Measurements from ENCODE around the gene KIF19.
A peak's percentile ranks its signal among the peaks of the same experiment; 100 is the strongest.

The KIF19 gene

DNA sequence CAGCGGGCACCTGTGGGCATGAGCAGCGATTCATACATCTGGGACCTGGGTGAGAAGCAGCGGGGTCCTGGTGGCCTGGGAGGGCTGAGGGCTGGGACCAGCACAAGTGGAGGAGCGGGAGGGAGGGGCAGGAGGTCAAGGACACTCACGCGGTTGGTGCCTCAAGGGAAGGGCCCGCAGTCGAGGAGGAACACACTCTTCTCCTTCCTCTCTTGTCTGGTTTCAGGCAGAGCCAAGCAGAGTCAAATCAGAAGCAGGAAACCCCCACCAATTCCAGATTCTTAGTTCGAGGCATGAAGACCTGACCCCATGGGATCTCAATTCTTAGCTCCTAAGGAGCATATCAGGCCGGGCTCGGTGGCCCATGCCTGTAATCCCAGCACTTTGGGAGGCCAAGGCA is 36.3 kb upstream of the KIF19 start:
- H2BK12ac ChIP-seq (ENCODE audit: low read length) = no peak overlapping the region
- H3K4me1 ChIP-seq (ENCODE audit: control insufficient read depth in 2 of 2, insufficient read depth in 1 of 2, low read depth in 1 of 2, low read length in 2 of 2) = peaks cover 5 to 6% of the 10 kb centered on the region in 2 donors
- H3K18ac ChIP-seq (ENCODE audit: low read length) = peak overlapping the region; percentile 77
- H3K14ac ChIP-seq (ENCODE audit: low read length) = no peak overlapping the region
- H3K4ac ChIP-seq (ENCODE audit: low read length) = peak overlapping the region; percentile 71
- no peak overlapping the region for H3K9ac ChIP-seq (ENCODE audit: low read depth, low read length, poor library complexity)
- H3K4me2 ChIP-seq (ENCODE audit: insufficient read depth, low read length, poor library complexity, severe bottlenecking) = no peak overlapping the region
- no peaks in the 10 kb centered on the region for H3K36me3 ChIP-seq (replicated peaks in 1 of 2; ENCODE audit: control insufficient read depth in 2 of 2, insufficient read depth in 2 of 2, low read length in 2 of 2)
- no peak overlapping the region for H4K8ac ChIP-seq (ENCODE audit: low read depth, low read length)
- H4K91ac ChIP-seq (ENCODE audit: low read depth, low read length, poor library complexity) = no peak overlapping the region
- no peaks in the 10 kb centered on the region for H3K79me1 ChIP-seq (ENCODE audit: low read depth, low read length)
- no peak for DNase-seq (ENCODE audit: low spot score)
- peaks cover 0 to 3% (median 0%) of the 10 kb centered on the region in 3 experiments for H3K27me3 ChIP-seq (ENCODE audit: control insufficient read depth in 3 of 3, insufficient read depth in 3 of 3, low read depth in 1 of 3, low read length in 3 of 3)
- no peaks in the 10 kb centered on the region for H3K9me3 ChIP-seq (replicated peaks in 1 of 2; ENCODE audit: control insufficient read depth in 2 of 2, insufficient read depth in 1 of 2, low read depth in 1 of 2, low read length in 2 of 2)
- peak overlapping the region; percentile 52 for H2BK15ac ChIP-seq (ENCODE audit: low read length)
- H3K23ac ChIP-seq (ENCODE audit: low read depth, low read length, poor library complexity) = no peak overlapping the region
- no CpG with 5 or more reads among the region's 11 CpGs for WGBS, 2 donors (ENCODE audit: extremely low coverage in 2 of 2, insufficient read length in 2 of 2, insufficient replicate concordance in 1 of 2)
- no peak overlapping the region for H2AFZ ChIP-seq (ENCODE audit: low read length)
- no peak overlapping the region for H2BK120ac ChIP-seq (ENCODE audit: low read depth, low read length)
- H3K4me3 ChIP-seq (ENCODE audit: low read length in 2 of 2) = no peak overlapping the region
- peak overlapping the region; percentile 89 for H2AK5ac ChIP-seq (ENCODE audit: low read depth, low read length)
- H3K27ac ChIP-seq (replicated peaks; ENCODE audit: low read length) = no peak overlapping the region
- peak overlapping the region; percentile 60 for H2BK5ac ChIP-seq (ENCODE audit: low read length)

DNA sequence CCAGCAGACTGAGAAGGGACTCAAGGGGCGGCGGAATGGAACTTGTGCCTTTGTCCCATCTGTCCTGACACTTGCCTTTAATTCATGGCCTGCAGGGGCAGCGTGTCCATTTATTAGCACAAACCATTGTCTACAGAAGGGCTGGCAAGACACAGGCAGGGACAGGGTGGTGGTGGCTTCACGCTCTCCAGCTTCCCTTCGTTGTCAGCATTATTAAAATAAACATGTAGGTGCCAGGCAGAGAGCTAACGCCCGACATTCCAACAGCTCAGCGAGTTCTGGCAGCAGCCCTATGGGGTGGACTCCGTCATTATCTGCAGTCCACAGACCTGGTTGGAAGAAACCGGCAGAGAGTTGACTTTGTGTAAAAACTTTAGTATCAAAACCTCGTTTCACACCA is 35.7 kb upstream of the KIF19 start:
- H3K9ac ChIP-seq (ENCODE audit: low read depth, low read length, poor library complexity) = no peak overlapping the region
- H2BK15ac ChIP-seq (ENCODE audit: low read length) = no peak overlapping the region
- no peak overlapping the region for H3K4me3 ChIP-seq (ENCODE audit: low read length in 2 of 2)
- no peak for DNase-seq (ENCODE audit: low spot score)
- peak overlapping the region; percentile 76 for H2AFZ ChIP-seq (ENCODE audit: low read length)
- no peak overlapping the region for H3K14ac ChIP-seq (ENCODE audit: low read length)
- H3K27me3 ChIP-seq (ENCODE audit: control insufficient read depth in 3 of 3, insufficient read depth in 3 of 3, low read depth in 1 of 3, low read length in 3 of 3) = no peaks in the 10 kb centered on the region
- H2BK120ac ChIP-seq (ENCODE audit: low read depth, low read length) = no peak overlapping the region
- peaks cover 1 to 3% of the 10 kb centered on the region in 2 donors for H3K9me3 ChIP-seq (replicated peaks in 1 of 2; ENCODE audit: control insufficient read depth in 2 of 2, insufficient read depth in 1 of 2, low read depth in 1 of 2, low read length in 2 of 2)
- H3K4me1 ChIP-seq (ENCODE audit: control insufficient read depth in 2 of 2, insufficient read depth in 1 of 2, low read depth in 1 of 2, low read length in 2 of 2) = peaks cover 2% of the 10 kb centered on the region in 2 donors
- no peak overlapping the region for H3K4me2 ChIP-seq (ENCODE audit: insufficient read depth, low read length, poor library complexity, severe bottlenecking)
- no peak overlapping the region for H2BK5ac ChIP-seq (ENCODE audit: low read length)
- no peak overlapping the region for H4K91ac ChIP-seq (ENCODE audit: low read depth, low read length, poor library complexity)
- H3K23ac ChIP-seq (ENCODE audit: low read depth, low read length, poor library complexity) = no peak overlapping the region
- no peaks in the 10 kb centered on the region for H3K79me1 ChIP-seq (ENCODE audit: low read depth, low read length)
- H2AK5ac ChIP-seq (ENCODE audit: low read depth, low read length) = no peak overlapping the region
- H3K18ac ChIP-seq (ENCODE audit: low read length) = peak overlapping the region; percentile 61
- H4K8ac ChIP-seq (ENCODE audit: low read depth, low read length) = no peak overlapping the region
- no peak overlapping the region for H3K4ac ChIP-seq (ENCODE audit: low read length)
- no CpG with 5 or more reads among the region's 11 CpGs for WGBS, 2 donors (ENCODE audit: extremely low coverage in 2 of 2, insufficient read length in 2 of 2, insufficient replicate concordance in 1 of 2)
- H2BK12ac ChIP-seq (ENCODE audit: low read length) = no peak overlapping the region
- no peaks in the 10 kb centered on the region for H3K36me3 ChIP-seq (replicated peaks in 1 of 2; ENCODE audit: control insufficient read depth in 2 of 2, insufficient read depth in 2 of 2, low read length in 2 of 2)
- H3K27ac ChIP-seq (replicated peaks; ENCODE audit: low read length) = no peak overlapping the region

DNA sequence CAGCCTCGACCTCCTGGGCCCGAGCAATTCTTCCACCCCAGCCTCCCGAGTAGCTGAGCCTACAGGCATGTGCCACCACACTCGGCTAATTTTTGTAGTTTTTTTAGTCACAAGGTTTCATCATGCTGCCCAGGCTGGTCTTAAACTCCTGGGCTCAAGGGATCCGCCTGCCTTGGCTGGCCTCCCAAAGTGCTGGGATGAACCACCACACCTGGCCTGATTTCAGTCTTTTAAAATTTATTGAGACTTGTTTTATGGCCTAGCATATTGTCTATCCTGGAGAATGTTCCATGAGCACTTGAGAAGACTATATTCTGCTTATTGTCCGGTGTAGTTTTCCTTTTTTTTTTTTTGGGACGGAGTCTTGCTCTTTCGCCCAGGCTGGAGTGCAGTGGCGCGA is 33.5 kb upstream of the KIF19 start:
- H3K9me3 ChIP-seq (replicated peaks in 1 of 2; ENCODE audit: control insufficient read depth in 2 of 2, insufficient read depth in 1 of 2, low read depth in 1 of 2, low read length in 2 of 2) = peaks cover 1 to 3% of the 10 kb centered on the region in 2 donors
- H2BK15ac ChIP-seq (ENCODE audit: low read length) = no peak overlapping the region
- no peak overlapping the region for H3K18ac ChIP-seq (ENCODE audit: low read length)
- no peak overlapping the region for H3K4me3 ChIP-seq (ENCODE audit: low read length in 2 of 2)
- H3K9ac ChIP-seq (ENCODE audit: low read depth, low read length, poor library complexity) = no peak overlapping the region
- no peak overlapping the region for H2AFZ ChIP-seq (ENCODE audit: low read length)
- no peak overlapping the region for H3K27ac ChIP-seq (replicated peaks; ENCODE audit: low read length)
- no peaks in the 10 kb centered on the region for H3K79me1 ChIP-seq (ENCODE audit: low read depth, low read length)
- no peak overlapping the region for H2BK5ac ChIP-seq (ENCODE audit: low read length)
- no peak overlapping the region for H4K91ac ChIP-seq (ENCODE audit: low read depth, low read length, poor library complexity)
- H3K27me3 ChIP-seq (ENCODE audit: control insufficient read depth in 3 of 3, insufficient read depth in 3 of 3, low read depth in 1 of 3, low read length in 3 of 3) = no peaks in the 10 kb centered on the region
- no peak overlapping the region for H2BK120ac ChIP-seq (ENCODE audit: low read depth, low read length)
- H3K4ac ChIP-seq (ENCODE audit: low read length) = no peak overlapping the region
- WGBS, 2 donors (ENCODE audit: extremely low coverage in 2 of 2, insufficient read length in 2 of 2, insufficient replicate concordance in 1 of 2) = no CpG with 5 or more reads among the region's 10 CpGs
- H2BK12ac ChIP-seq (ENCODE audit: low read length) = no peak overlapping the region
- H3K4me2 ChIP-seq (ENCODE audit: insufficient read depth, low read length, poor library complexity, severe bottlenecking) = no peak overlapping the region
- no peaks in the 10 kb centered on the region for H3K36me3 ChIP-seq (replicated peaks in 1 of 2; ENCODE audit: control insufficient read depth in 2 of 2, insufficient read depth in 2 of 2, low read length in 2 of 2)
- H2AK5ac ChIP-seq (ENCODE audit: low read depth, low read length) = no peak overlapping the region
- H3K14ac ChIP-seq (ENCODE audit: low read length) = no peak overlapping the region
- DNase-seq (ENCODE audit: low spot score) = no peak
- H3K23ac ChIP-seq (ENCODE audit: low read depth, low read length, poor library complexity) = no peak overlapping the region
- peaks cover 3 to 9% of the 10 kb centered on the region in 2 donors for H3K4me1 ChIP-seq (ENCODE audit: control insufficient read depth in 2 of 2, insufficient read depth in 1 of 2, low read depth in 1 of 2, low read length in 2 of 2)
- H4K8ac ChIP-seq (ENCODE audit: low read depth, low read length) = no peak overlapping the region

DNA sequence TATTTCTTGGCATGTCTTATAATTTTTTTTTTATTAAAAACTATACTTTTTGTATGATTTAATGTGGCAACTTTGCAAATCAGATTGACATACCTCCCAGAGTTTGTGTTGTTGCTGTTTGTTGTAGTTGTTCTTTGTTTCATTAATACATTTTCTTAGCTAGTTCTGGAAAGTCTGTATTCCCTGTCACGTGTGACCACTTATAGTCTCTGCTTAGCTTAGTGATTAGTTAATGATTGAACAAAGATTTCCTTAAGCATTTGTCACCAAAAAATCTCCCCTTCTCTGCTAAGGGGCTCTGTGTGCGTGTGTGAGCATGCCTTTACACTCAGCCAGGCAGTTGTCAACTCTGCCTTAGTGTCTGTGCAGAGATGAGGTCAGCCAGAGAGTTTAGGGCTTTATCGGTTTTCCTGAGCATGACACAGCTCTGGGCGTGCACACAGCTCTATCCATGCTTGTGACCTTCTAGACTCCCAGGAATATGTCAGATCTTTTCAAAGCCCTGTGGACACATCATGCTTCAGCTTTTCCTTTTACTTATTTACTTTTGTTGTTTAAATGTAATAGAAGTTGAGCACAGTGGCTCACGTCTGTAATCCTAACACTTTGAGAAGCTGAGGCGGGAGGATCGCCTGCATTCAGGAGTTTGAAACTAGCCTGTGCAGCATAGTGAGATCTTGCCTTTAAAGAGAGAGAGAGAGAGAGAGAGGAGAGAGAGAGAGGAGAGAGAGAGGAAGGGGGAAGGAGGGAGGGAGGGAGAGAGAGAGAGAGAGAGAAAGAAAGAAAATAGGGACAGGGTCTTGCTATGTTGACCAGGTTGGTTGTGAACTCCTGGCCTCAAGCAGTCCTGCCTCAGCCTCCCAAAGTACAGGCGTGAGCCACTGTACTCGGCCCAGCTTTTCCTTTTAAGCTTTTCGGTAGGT is 30.1 kb upstream of the KIF19 start:
- H3K23ac ChIP-seq (ENCODE audit: low read depth, low read length, poor library complexity) = no peak overlapping the region
- H2BK15ac ChIP-seq (ENCODE audit: low read length) = no peak overlapping the region
- H3K4me2 ChIP-seq (ENCODE audit: insufficient read depth, low read length, poor library complexity, severe bottlenecking) = no peak overlapping the region
- no peak overlapping the region for H3K14ac ChIP-seq (ENCODE audit: low read length)
- no peaks in the 10 kb centered on the region for H3K36me3 ChIP-seq (replicated peaks in 1 of 2; ENCODE audit: control insufficient read depth in 2 of 2, insufficient read depth in 2 of 2, low read length in 2 of 2)
- H3K9ac ChIP-seq (ENCODE audit: low read depth, low read length, poor library complexity) = no peak overlapping the region
- no peak overlapping the region for H3K4me3 ChIP-seq (ENCODE audit: low read length in 2 of 2)
- H2BK5ac ChIP-seq (ENCODE audit: low read length) = no peak overlapping the region
- peaks cover 2 to 12% of the 10 kb centered on the region in 2 donors for H3K4me1 ChIP-seq (ENCODE audit: control insufficient read depth in 2 of 2, insufficient read depth in 1 of 2, low read depth in 1 of 2, low read length in 2 of 2)
- H3K4ac ChIP-seq (ENCODE audit: low read length) = no peak overlapping the region
- H2BK120ac ChIP-seq (ENCODE audit: low read depth, low read length) = no peak overlapping the region
- no peak overlapping the region for H3K27ac ChIP-seq (replicated peaks; ENCODE audit: low read length)
- no peak overlapping the region for H4K91ac ChIP-seq (ENCODE audit: low read depth, low read length, poor library complexity)
- H3K9me3 ChIP-seq (replicated peaks in 1 of 2; ENCODE audit: control insufficient read depth in 2 of 2, insufficient read depth in 1 of 2, low read depth in 1 of 2, low read length in 2 of 2) = peaks cover 1 to 3% of the 10 kb centered on the region in 2 donors
- H2AK5ac ChIP-seq (ENCODE audit: low read depth, low read length) = no peak overlapping the region
- H3K27me3 ChIP-seq (ENCODE audit: control insufficient read depth in 3 of 3, insufficient read depth in 3 of 3, low read depth in 1 of 3, low read length in 3 of 3) = no peaks in the 10 kb centered on the region
- DNase-seq (ENCODE audit: low spot score) = no peak
- H2AFZ ChIP-seq (ENCODE audit: low read length) = peak overlapping the region; percentile 42
- no peak overlapping the region for H3K18ac ChIP-seq (ENCODE audit: low read length)
- no peak overlapping the region for H4K8ac ChIP-seq (ENCODE audit: low read depth, low read length)
- WGBS, 2 donors (ENCODE audit: extremely low coverage in 2 of 2, insufficient read length in 2 of 2, insufficient replicate concordance in 1 of 2) = no CpG with 5 or more reads among the region's 10 CpGs
- H2BK12ac ChIP-seq (ENCODE audit: low read length) = no peak overlapping the region
- H3K79me1 ChIP-seq (ENCODE audit: low read depth, low read length) = no peaks in the 10 kb centered on the region
